Nucleus accumbens (tissue), 56 donors: ENCODE results near the gene C19orf33.

Experiments
- DNase-seq, 56 donors: peaks; one replicate each; lab custom pipeline; 2025; lab: John Stamatoyannopoulos, UW

Gene C19orf33

GRCh38 chr19:38307597-38307996, 3.5 kb downstream of the C19orf33 start:
- DNase-seq = no peak

GRCh38 chr19:38308006-38308766, 4.1 kb downstream of the C19orf33 start:
- DNase-seq = no peak

GRCh38 chr19:38308926-38309614, 5.0 kb downstream of the C19orf33 start:
- DNase-seq = no peak

GRCh38 chr19:38309615-38310278, 5.7 kb downstream of the C19orf33 start:
- no peak for DNase-seq

GRCh38 chr19:38310279-38310670, 6.2 kb downstream of the C19orf33 start:
- no peak for DNase-seq

GRCh38 chr19:38310986-38311385, 6.9 kb downstream of the C19orf33 start:
- no peak for DNase-seq

- peak; percentile 79 to 99 (median 96) for DNase-seq
Observed at GRCh38 chr19:38315657-38316476, 11.8 kb downstream of the C19orf33 start, which contains the start of gene YIF1B. Gene YIF1B (minus strand): TSS chr19:38315947. CDS start chr19:38315917, 30 bp downstream.

GRCh38 chr19:38316477-38317067, 12.5 kb downstream of the C19orf33 start:
- peak in 1 of 56 donors; percentile 44 for DNase-seq

- peak in 6 of 56 donors; percentile 2 to 20 (median 10) for DNase-seq
Observed at GRCh38 chr19:38317104-38317612, 13.1 kb downstream of the C19orf33 start.

- DNase-seq = peak in 3 of 56 donors; percentile 7 to 19 (median 13)
Observed at GRCh38 chr19:38318660-38319059, 14.6 kb downstream of the C19orf33 start.

GRCh38 chr19:38319421-38320258, 15.6 kb downstream of the C19orf33 start, which contains the start of gene KCNK6:
Gene KCNK6 (plus strand): TSS chr19:38319845. CDS start chr19:38319951, 106 bp downstream.
- DNase-seq = peak in 8 of 56 donors; percentile 4 to 40 (median 18)

- no peak for DNase-seq
Observed at GRCh38 chr19:38320969-38321339, 16.9 kb downstream of the C19orf33 start.

GRCh38 chr19:38321646-38322196, 17.7 kb downstream of the C19orf33 start:
- DNase-seq = no peak

- no peak for DNase-seq
Observed at GRCh38 chr19:38323291-38323690, 19.2 kb downstream of the C19orf33 start.

GRCh38 chr19:38324431-38324830, 20.4 kb downstream of the C19orf33 start:
- no peak for DNase-seq

- DNase-seq = no peak
Observed at GRCh38 chr19:38326591-38326990, 22.5 kb downstream of the C19orf33 start.

GRCh38 chr19:38329651-38330050, 25.6 kb downstream of the C19orf33 start:
- DNase-seq = no peak

GRCh38 chr19:38331728-38332127, 27.7 kb downstream of the C19orf33 start:
- DNase-seq = no peak
